Small intestine (tissue), 7 donors: Measurements from ENCODE around the gene GPATCH2. TPM values are rescaled to one million over a fixed set of nuclear protein-coding genes. Genes with fewer than 3 reads are reported as not detected.
A peak's percentile ranks its signal among the peaks of the same experiment; 100 is the strongest.

Experiments
- DNase-seq, 2 donors: peaks; one replicate each; pipeline versions ENCODE4 v3.0.0 to v3.0.0-alpha.2; 2013
- FAIRE-seq: peaks from 2 replicates; lab custom pipeline; 2012; peaks lifted over from hg19 to GRCh38; lab: Jason Lieb, UNC
- H3K27ac ChIP-seq, 3 donors: one replicate each; pipeline ENCODE4 v1.5.1; 2013; ENCODE audit warnings: low read length in 2 of 3, mild to moderate bottlenecking in 2 of 3, control low read depth in 1 of 3, inconsistent platforms in 1 of 3, low read depth in 1 of 3, moderate library complexity in 1 of 3
- H3K27me3 ChIP-seq, 3 donors: one replicate each; pipeline ENCODE4 v1.6.1; 2013; ENCODE audit warnings: low read length in 3 of 3, inconsistent platforms in 1 of 3; ENCODE audit not compliant: control insufficient read depth in 3 of 3, insufficient read depth in 3 of 3
- H3K36me3 ChIP-seq, 3 donors: one replicate each; pipeline ENCODE4 v1.6.1; 2013; ENCODE audit warnings: low read length in 3 of 3, inconsistent platforms in 1 of 3, low read depth in 1 of 3, mild to moderate bottlenecking in 1 of 3, moderate library complexity in 1 of 3; ENCODE audit not compliant: control insufficient read depth in 3 of 3, insufficient read depth in 2 of 3
- H3K4me1 ChIP-seq, 3 donors: one replicate each; pipeline ENCODE4 v1.6.1; 2013; ENCODE audit warnings: low read length in 2 of 3, inconsistent platforms in 1 of 3, low read depth in 1 of 3, mild to moderate bottlenecking in 1 of 3, moderate library complexity in 1 of 3; ENCODE audit not compliant: control insufficient read depth in 3 of 3, insufficient read depth in 2 of 3
- H3K4me3 ChIP-seq, 3 donors: one replicate each; pipeline ENCODE4 v1.5.1; 2013; ENCODE audit warnings: low read length in 3 of 3, control low read depth in 1 of 3, inconsistent platforms in 1 of 3, low read depth in 1 of 3, mild to moderate bottlenecking in 1 of 3, moderate library complexity in 1 of 3
- H3K9me3 ChIP-seq, 2 donors: one replicate each; pipeline ENCODE4 v1.6.1; 2013; ENCODE audit warnings: low read depth in 1 of 2, low read length in 1 of 2; ENCODE audit not compliant: control insufficient read depth in 2 of 2, insufficient read depth in 1 of 2
- WGBS, 3 donors: extraction: QIAGEN DNeasy Blood & Tissue Kit; methylation state at CpG; one replicate each; pipeline ENCODE4 v1.1.7; 2013; 5-methylcytosine and 5-hydroxymethylcytosine counted together
- polyA plus RNA-seq, 4 donors: library from polyadenylated mRNA; stranded (reverse) in 3 of 4; unstranded in 1 of 4; fragments of 200-250 nt in 3 of 4; fragments of 120-200 nt in 1 of 4; gene quantifications; one replicate each; pipeline versions ENCODE4 v1.2.1 to v1.2.3, GENCODE V29; 2013
- donor health status: healthy with polysubstance abuse.
- donor health status: control.
- donor health status: control.
- donor health status: Bipolar disorder and iron deficiency.
- donor health status: healthy.

The GPATCH2 gene
- polyA plus RNA-seq, 4 donors, result 2.7 to 21.9 (median 5.6) TPM

GRCh38 chr1:217647791-217648190 is 16.9 kb upstream of the GPATCH2 start:
- Histone ChIP-seq H3K27me3 (no peaks in the 10 kb centered on the region), H3K27ac (no peak overlapping the region), H3K4me1 (no peaks in the 10 kb centered on the region), H3K4me3 (no peak overlapping the region), H3K9me3 (no peaks in the 10 kb centered on the region), H3K36me3 (no peaks in the 10 kb centered on the region)
- 90 to 94% (median 91%) methylated on average over 13 of the region's 13 CpGs for WGBS, 3 donors
- DNase-seq, result no peak
- no peak for FAIRE-seq

GRCh38 chr1:217642455-217642854 is 11.6 kb upstream of the GPATCH2 start:
- no peak for DNase-seq
- FAIRE-seq, result no peak

GRCh38 chr1:217627431-217627830 is 3.5 kb downstream of the GPATCH2 start:
- FAIRE-seq (no peak), DNase-seq (peak; percentile 12 to 35)
- peaks cover 0 to 2% (median 0%) of the 10 kb centered on the region in 3 donors for H3K36me3 ChIP-seq
- WGBS, 3 donors, result 8 to 17% (median 10%) methylated on average over 3 of the region's 3 CpGs
- H3K27me3 ChIP-seq, result no peaks in the 10 kb centered on the region
- no peak overlapping the region for H3K27ac ChIP-seq
- peaks cover 0 to 10% (median 6%) of the 10 kb centered on the region in 3 donors for H3K4me1 ChIP-seq
- no peak overlapping the region for H3K4me3 ChIP-seq
- no peaks in the 10 kb centered on the region for H3K9me3 ChIP-seq

More at GRCh38 chr1:217642455-217642854, 11.6 kb upstream of the GPATCH2 start:
- Histone ChIP-seq H3K27ac (no peak overlapping the region), H3K36me3 (no peaks in the 10 kb centered on the region), H3K4me1 (no peaks in the 10 kb centered on the region), H3K9me3 (peaks cover 0 to 4% of the 10 kb centered on the region in 2 donors), H3K4me3 (no peak overlapping the region), H3K27me3 (no peaks in the 10 kb centered on the region)
- 63 to 66% (median 65%) methylated on average over 6 of the region's 6 CpGs for WGBS, 3 donors

DNA sequence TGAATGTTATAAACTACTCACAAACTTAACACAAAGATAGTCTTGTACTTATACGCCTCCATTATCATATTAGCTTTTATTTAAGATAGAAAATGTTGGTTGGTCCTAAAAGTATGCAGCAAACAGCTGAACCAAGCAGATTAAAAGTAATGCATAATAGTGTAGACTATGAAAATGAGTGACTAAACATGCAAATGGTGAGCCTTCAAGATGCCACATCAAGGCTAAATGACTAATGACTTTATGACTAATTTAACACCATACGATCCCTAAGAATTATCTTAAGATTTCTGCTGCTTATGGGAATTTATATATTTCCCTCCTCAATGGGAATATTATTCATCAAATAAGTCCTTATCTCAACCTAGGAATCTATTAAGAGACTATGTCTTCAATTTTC is 4.6 kb downstream of the GPATCH2 start:
- Histone ChIP-seq H3K27me3 (no peaks in the 10 kb centered on the region), H3K27ac (no peak overlapping the region), H3K4me1 (peaks cover 0 to 7% (median 6%) of the 10 kb centered on the region in 3 donors), H3K36me3 (peaks cover 0 to 2% (median 0%) of the 10 kb centered on the region in 3 donors), H3K4me3 (no peak overlapping the region), H3K9me3 (no peaks in the 10 kb centered on the region)
- DNase-seq (no peak), FAIRE-seq (no peak)
- 71 to 84% (median 75%) methylated on average over 2 of the region's 2 CpGs for WGBS, 3 donors

DNA sequence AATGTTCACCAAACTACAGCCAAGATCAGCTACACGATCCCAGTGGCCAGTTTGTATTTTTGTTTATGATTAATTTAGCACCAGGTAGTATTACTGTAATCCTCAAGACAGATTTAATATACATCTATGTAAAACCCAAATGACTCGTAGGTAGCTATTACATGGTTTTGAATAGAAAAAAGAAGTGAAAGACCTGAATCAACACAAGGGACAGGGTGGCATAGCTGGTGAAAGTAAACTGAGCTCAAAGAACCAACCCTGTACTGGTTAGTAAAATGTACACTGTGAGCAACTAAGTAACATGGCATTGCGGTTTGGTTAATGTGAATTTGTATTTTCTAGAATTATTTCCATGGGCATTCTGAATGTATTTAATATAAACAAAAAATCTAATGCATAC is 8.8 kb downstream of the GPATCH2 start:
- Histone ChIP-seq H3K27ac (no peak overlapping the region), H3K9me3 (no peaks in the 10 kb centered on the region), H3K4me3 (no peak overlapping the region), H3K27me3 (no peaks in the 10 kb centered on the region), H3K36me3 (peaks cover 0 to 11% (median 0%) of the 10 kb centered on the region in 3 donors), H3K4me1 (no peaks in the 10 kb centered on the region)
- FAIRE-seq (no peak), DNase-seq (no peak)
- 79 to 88% (median 88%) methylated on average over 3 of the region's 3 CpGs for WGBS, 3 donors

DNA sequence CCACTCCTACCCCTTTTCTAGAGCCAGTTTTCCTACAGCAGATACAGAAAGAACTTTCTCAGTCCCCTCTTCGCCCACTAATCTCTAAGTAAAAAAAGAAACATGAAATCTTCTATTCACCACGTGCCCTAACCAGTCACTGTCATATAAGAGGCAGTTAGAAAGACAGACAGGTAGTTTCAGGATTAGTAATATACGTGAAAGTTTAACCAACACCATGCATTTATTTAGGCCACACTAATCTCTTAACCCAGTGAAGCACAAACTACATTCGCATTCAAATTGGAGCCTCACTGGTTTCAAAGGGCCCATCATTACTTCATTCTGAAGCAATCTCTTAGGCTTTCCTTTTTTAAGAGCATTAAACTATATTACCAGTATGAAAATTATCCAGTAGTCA is 10.1 kb downstream of the GPATCH2 start:
- Histone ChIP-seq H3K36me3 (peaks cover 0 to 11% (median 0%) of the 10 kb centered on the region in 3 donors), H3K4me1 (no peaks in the 10 kb centered on the region), H3K4me3 (no peak overlapping the region), H3K27me3 (no peaks in the 10 kb centered on the region), H3K9me3 (no peaks in the 10 kb centered on the region), H3K27ac (no peak overlapping the region)
- DNase-seq (no peak), FAIRE-seq (no peak)
- WGBS, 3 donors, result 76 to 90% (median 79%) methylated on average over 4 of the region's 4 CpGs

GRCh38 chr1:217617126-217617525 is 13.8 kb downstream of the GPATCH2 start:
- H3K27ac ChIP-seq, result no peak overlapping the region
- H3K4me1 ChIP-seq, result no peaks in the 10 kb centered on the region
- 84 to 92% (median 87%) methylated on average over 1 of the region's 1 CpG for WGBS, 3 donors
- no peaks in the 10 kb centered on the region for H3K9me3 ChIP-seq
- H3K4me3 ChIP-seq, result no peak overlapping the region
- DNase-seq (no peak), FAIRE-seq (no peak)
- no peaks in the 10 kb centered on the region for H3K27me3 ChIP-seq
- peaks cover 0 to 9% (median 0%) of the 10 kb centered on the region in 3 donors for H3K36me3 ChIP-seq

- H3K4me3 ChIP-seq, result no peak overlapping the region
- no peak overlapping the region for H3K27ac ChIP-seq
- no peaks in the 10 kb centered on the region for H3K4me1 ChIP-seq
- peaks cover 0 to 9% (median 2%) of the 10 kb centered on the region in 3 donors for H3K36me3 ChIP-seq
- H3K9me3 ChIP-seq, result no peaks in the 10 kb centered on the region
- DNase-seq (no peak), FAIRE-seq (no peak)
- no peaks in the 10 kb centered on the region for H3K27me3 ChIP-seq
- 63 to 73% (median 67%) methylated on average over 3 of the region's 3 CpGs for WGBS, 3 donors
Observed at GRCh38 chr1:217614200-217614712, 16.6 kb downstream of the GPATCH2 start.

DNA sequence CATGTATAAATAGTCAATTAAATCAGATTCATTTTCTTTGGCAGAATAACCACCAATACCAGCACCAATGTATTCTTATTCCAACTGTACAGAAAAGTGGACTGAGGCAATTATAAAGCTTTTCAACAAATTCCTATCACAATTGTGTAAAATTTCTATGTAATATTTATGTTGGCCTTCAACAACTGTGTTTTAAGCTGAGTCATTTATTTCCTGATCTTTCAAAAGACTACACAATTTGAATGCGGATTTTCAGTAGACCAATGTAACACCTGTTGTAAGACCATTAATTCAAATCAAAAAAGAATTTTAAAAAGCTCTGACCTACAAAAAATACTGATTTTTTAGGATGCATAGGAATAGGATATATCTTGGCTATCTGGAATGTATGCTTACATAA is 25.5 kb downstream of the GPATCH2 start:
- Histone ChIP-seq H3K27me3 (no peaks in the 10 kb centered on the region), H3K4me3 (no peak overlapping the region), H3K36me3 (peaks cover 0 to 6% (median 3%) of the 10 kb centered on the region in 3 donors), H3K4me1 (peaks cover 0 to 2% (median 0%) of the 10 kb centered on the region in 3 donors), H3K27ac (no peak overlapping the region), H3K9me3 (no peaks in the 10 kb centered on the region)
- WGBS, 3 donors, result 88 to 100% (median 90%) methylated on average over 1 of the region's 1 CpG
- DNase-seq (no peak), FAIRE-seq (no peak)
